NCI-H345 treated with DMSO at 0.1 percent for 48 hours (cell line): Measurements from ENCODE around the gene PROP1.
A peak's percentile ranks its signal among the peaks of the same experiment; 100 is the strongest.
"Not testable (repeated sequence)": the region's sequence is repeated elsewhere in the genome, so short reads cannot be mapped to it uniquely, and the experiment has no call there.

Experiments
- DNase-seq: peaks from one replicate; lab custom pipeline; 2025; ENCODE audit not compliant: unreplicated experiment; lab: John Stamatoyannopoulos, UW

The PROP1 gene

GRCh38 chr5:177982956-177983355 is 13.1 kb downstream of the PROP1 start:
- DNase-seq, result no peak

GRCh38 chr5:177982072-177982727 is 13.8 kb downstream of the PROP1 start:
- DNase-seq, result no peak

GRCh38 chr5:177981296-177982071 is 14.6 kb downstream of the PROP1 start:
- no peak for DNase-seq

GRCh38 chr5:177980743-177981151 is 15.3 kb downstream of the PROP1 start:
- no peak for DNase-seq

- DNase-seq, result not testable (repeated sequence)
Measured at GRCh38 chr5:177977600-177977999, 18.4 kb downstream of the PROP1 start.

GRCh38 chr5:177973066-177973635 is 22.9 kb downstream of the PROP1 start:
- no peak for DNase-seq

DNA sequence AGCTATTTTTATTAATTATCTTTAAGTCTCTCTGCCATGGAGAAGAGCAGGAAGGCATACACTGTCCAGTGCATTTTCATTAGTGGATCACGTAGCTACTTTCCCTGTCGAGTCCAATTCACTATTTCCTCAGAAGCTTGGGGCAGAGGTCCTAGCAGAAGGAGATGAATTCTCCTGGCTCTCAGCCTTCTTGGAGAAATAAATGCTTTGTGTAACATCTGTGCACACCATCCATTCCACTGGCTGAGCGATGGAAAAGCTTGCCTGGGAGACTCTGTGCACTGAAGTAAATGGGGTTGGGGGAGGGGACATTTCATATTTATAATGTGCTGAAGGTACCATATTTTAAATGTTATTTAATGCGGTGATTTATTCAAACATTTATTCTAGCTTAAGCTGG is 23.4 kb downstream of the PROP1 start:
- DNase-seq, result no peak

DNA sequence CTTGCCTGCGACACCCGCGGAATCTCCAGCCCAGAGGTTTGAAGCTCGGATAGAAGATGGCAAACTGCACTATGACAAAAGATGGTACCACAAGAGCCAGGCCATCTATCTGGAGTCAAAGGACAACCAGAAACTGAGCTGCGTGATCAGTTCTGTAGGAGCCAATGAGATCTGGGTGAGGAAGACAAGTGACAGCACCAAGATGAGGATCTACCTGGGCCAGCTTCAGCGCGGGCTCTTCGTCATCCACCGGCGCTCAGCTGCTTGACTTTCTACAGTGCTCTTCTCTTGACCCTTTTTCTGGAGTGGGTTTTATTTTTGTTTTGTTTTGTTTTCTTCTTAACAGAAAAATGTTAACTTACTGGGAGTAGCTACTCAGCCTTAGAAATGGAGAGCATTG is 24.0 kb downstream of the PROP1 start:
- not testable (repeated sequence) for DNase-seq

DNA sequence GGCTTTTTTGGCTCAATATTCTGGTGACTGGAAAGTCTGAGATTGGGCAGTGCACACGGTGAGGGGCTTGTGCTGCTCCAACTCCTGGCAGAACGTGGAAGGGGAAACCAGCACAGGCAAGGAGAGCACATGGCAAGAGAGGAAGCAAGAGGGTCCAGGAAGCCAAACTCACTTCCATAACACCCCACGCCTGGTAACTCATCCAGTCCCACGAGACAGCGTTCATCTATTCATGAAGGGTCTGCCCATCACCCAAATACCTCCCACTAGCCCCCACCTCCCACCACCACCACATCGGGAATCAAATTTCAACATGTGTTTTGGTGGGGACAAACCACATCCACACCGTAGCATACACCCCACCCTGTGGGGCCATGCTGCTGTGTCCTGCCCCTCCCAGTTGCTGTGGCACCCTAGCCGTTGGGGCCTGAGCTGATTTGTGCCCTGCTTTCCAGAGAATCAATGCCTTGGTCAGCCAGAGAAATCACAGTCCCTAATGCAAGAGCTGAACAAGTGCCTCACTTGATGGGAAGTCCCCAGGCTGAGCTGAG is 27.3 kb downstream of the PROP1 start:
- DNase-seq, result no peak

- DNase-seq, result no peak
Measured at GRCh38 chr5:177967221-177967887, 28.7 kb downstream of the PROP1 start.

- DNase-seq, result no peak
Measured at GRCh38 chr5:177966839-177967166, 29.2 kb downstream of the PROP1 start.

DNA sequence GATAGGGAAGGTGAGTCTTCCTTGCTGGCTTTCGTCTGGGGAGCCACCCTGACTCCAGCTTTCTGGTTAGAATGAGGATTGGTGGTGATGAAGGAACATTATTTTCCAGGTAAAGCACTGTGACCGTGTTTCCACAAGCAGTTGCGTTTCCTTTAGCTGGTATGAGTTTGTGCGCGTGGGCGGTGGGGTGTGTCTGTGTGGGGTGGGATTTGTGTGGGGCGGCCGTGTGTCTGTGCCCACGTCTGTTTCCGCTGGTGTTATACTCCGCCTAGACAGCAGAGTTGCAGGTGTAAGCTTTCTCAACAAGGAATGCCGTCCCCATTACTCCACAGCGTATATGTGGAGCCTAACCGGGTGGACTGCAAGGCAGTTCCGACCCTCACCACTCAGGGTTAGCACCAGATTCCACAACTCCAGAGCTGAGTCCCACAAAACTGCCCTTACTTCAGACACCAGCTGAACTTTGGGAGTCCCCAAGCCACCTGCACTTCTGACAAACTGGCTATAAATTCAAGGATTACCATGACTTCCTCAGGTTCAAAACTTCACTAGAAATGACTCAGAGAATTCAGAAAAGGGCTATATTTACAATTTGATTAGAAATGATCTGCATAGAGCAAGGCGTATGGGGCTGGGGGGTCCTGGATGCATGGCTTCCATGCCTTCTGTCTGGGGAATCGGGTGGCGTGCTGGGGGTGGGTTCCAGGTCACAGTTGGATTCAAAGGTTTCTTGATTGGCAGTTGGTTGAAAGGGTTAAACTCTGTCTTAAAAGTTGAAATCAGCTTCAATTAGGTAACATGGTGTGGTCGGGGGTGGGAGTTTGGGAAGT is 29.8 kb downstream of the PROP1 start:
- no peak for DNase-seq

DNA sequence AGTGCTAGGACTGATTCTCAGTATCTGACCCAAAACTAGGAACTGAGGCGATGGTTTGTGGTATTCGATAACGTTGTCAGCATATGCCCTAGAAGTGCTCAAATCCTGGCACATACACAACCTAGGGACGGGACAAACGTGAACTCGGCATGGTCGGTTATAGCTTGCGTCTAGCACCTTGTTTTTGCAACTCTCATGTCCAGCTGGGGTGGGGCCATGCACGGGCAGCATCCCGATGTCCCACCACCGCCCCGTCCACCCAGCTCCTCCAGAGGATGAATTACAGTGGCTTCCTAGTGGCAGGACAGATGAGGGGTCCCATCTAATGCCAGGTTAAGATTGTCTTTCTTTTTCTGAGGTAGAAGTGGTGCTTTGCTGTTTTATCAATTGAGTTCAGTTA is 31.6 kb downstream of the PROP1 start:
- DNase-seq, result no peak

DNA sequence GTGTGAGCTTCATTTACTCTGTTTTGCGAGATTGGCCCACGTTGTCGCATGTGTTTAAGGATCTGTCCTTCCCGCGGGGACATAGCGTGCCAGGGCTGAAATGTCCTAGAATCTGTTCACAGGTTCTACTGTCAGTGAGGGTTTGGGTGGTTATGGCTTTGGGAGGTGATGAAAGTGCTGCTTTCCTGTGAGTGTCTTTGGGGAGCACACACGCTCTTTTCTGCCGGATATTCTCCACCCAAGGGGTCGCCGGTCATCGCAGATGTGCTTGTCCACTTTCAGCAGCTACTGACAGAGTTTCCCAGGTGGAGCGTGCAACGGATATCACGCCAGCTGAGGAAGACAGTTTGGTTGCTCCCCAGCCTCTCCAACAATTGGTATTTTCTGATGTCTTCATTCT is 32.1 kb downstream of the PROP1 start:
- no peak for DNase-seq

DNA sequence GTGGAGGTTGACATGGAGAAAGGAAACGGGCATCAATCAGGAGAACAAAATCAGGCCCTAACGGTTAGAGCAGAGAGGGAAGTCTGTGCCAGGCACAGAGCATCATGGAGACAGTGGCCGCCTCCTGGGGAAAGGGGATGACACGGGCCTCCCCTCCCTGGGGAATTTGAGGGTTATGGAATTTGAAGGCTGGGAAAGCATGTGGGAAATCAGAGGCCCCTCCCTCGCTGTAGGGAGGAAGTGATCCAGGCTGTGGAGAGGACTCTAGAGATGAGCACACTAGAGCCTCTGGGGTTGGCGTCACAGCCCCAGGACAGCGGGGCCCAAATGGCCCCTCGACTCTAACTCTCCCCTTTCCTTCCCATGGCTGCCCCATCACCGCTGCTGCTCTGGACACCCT is 36.7 kb downstream of the PROP1 start:
- DNase-seq, result no peak

DNA sequence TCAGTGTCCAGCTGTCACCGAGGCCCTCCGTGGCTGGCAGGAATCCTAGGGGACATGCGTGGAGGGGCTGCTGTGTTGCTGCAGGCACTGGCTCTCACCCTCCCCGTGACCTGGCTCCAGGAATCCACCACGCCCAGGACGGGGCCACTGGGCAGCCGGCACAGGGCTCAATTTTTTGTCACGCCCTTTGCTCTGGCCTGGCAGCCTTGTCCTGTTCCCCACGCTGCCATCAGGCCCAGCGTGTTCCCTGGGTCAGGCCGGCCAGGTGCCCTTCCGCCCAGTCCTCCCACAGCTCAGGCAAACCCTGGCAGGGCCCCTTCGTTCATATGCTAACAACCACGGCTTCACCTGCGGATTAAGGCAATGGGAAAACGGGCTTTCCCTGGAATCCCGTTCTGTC is 37.3 kb downstream of the PROP1 start:
- no peak for DNase-seq

GRCh38 chr5:177957241-177957640 is 38.8 kb downstream of the PROP1 start:
- DNase-seq, result no peak

DNA sequence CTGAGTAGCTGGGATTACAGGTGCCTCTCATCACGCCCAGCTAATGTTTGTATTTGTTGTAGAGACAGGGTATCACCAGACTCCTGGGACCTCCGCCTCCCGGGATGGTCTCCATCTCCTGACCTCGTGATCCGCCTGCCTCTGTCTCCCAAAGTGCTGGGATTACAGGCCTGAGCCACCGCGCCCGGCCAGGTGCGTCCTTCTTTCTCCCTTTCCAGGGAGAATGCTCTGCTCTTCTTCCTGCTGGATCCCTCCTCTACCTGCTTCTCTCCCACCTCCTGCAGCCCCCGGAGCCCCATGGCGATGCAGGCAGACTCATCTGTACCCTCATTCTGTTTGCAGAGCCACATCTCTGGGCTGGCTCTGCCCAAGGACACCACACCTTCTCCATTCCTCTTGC is 42.9 kb downstream of the PROP1 start:
- not testable (repeated sequence) for DNase-seq

GRCh38 chr5:177949656-177950055 is 46.4 kb downstream of the PROP1 start:
- DNase-seq, result not testable (repeated sequence)

DNA sequence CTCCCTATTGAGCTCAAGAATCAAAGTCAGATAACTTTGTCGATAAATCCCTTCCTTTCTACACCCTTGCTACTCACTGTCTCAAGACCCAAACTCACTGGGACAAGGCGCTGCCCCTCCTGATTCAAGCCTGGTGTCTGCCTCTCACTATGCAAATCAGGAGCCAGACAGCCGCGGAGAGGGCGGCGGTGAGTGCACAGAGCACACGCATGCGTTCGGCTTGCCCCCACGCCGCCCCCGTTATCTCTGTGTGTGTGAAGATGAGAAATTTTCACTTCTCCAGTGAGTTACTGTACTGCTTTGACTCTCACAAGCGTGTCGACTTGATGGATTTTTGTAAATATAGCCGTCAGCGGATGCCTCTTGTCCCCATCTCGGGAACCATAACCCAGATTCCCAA is 47.0 kb downstream of the PROP1 start:
- not testable (repeated sequence) for DNase-seq

GRCh38 chr5:177947912-177948311 is 48.1 kb downstream of the PROP1 start:
- DNase-seq, result peak; percentile 73
